ENCODE results near the gene SH3D21. TPM values are rescaled to one million over a fixed set of nuclear protein-coding genes. Genes with fewer than 3 reads are reported as not detected.

SH3D21 gene
- total and polyA plus RNA-seq, 8 donors: 0.41 to 2.6 (median 0.85) TPM

GRCh38 chr1:36345353-36345752 is 39.2 kb downstream of the SH3D21 start:
- DNase-seq (peak in 1 of 6 donors; percentile 27), ATAC-seq (no peak), FAIRE-seq (no peak)
- Histone ChIP-seq H3K4me1 (no peaks in the 10 kb centered on the region), H3K9me3 (no peaks in the 10 kb centered on the region), H3K36me3 (peaks cover 7 to 53% (median 17%) of the 10 kb centered on the region in 3 donors), H3K27me3 (no peaks in the 10 kb centered on the region), H3K4me3 (no peak overlapping the region), H3K27ac (no peak overlapping the region)
- no peak for TF ChIP-seq CTCF (IDR thresholded peaks at IDR 0.05)
- 90 to 96% methylated on average over 7 of the region's 7 CpGs for WGBS, 2 donors
- intact Hi-C loops (cut with DNase I): loop anchor here in 1 of 3 donors (10.0 kb wide), 1 partner anchor 69 kb away; no protein-coding TSS in a partner anchor

- Histone ChIP-seq H3K4me3 (no peak overlapping the region), H3K36me3 (peaks cover 7 to 53% (median 17%) of the 10 kb centered on the region in 3 donors), H3K9me3 (no peaks in the 10 kb centered on the region), H3K4me1 (no peaks in the 10 kb centered on the region), H3K27me3 (no peaks in the 10 kb centered on the region), H3K27ac (no peak overlapping the region)
- TF ChIP-seq CTCF (IDR thresholded peaks at IDR 0.05): no peak
- DNase-seq (peak in 1 of 6 donors; percentile 32), ATAC-seq (no peak), FAIRE-seq (no peak)
- 92 to 93% methylated on average over 8 of the region's 8 CpGs for WGBS, 2 donors
- intact Hi-C loops (cut with DNase I): loop anchor here in 1 of 3 donors (10.0 kb wide), 1 partner anchor 68 kb away; no protein-coding TSS in a partner anchor
These were observed 40.7 kb downstream of the SH3D21 start for GRCh38 chr1:36346741-36347370.

GRCh38 chr1:36349241-36349671 is 43.1 kb downstream of the SH3D21 start:
- no peaks in the 10 kb centered on the region for H3K4me1 ChIP-seq
- H3K27ac ChIP-seq: peak overlapping the region in 1 of 4 donors; percentile 22
- intact Hi-C loops (cut with DNase I): loop anchor here in 1 of 3 donors (10.0 kb wide), 1 partner anchor 66 kb away; no protein-coding TSS in a partner anchor
- FAIRE-seq: no peak
- H3K9me3 ChIP-seq: no peaks in the 10 kb centered on the region
- no peaks in the 10 kb centered on the region for H3K27me3 ChIP-seq
- WGBS, 2 donors: 64 to 68% methylated on average over 7 of the region's 7 CpGs
- H3K36me3 ChIP-seq: peaks cover 12 to 45% (median 21%) of the 10 kb centered on the region in 3 donors
- no peak for TF ChIP-seq CTCF (IDR thresholded peaks at IDR 0.05)
- no peak for ATAC-seq
- H3K4me3 ChIP-seq: no peak overlapping the region
- peak in 1 of 6 donors; percentile 27 for DNase-seq

GRCh38 chr1:36349839-36350238 is 43.7 kb downstream of the SH3D21 start:
- WGBS, 2 donors: 84 to 88% methylated on average over 15 to 16 of the region's 16 CpGs
- no peak overlapping the region for H3K4me3 ChIP-seq
- H3K9me3 ChIP-seq: no peaks in the 10 kb centered on the region
- ATAC-seq (peak in 2 of 4 donors; percentile 9 to 15), DNase-seq (no peak), FAIRE-seq (no peak)
- peak overlapping the region in 1 of 4 donors; percentile 22 for H3K27ac ChIP-seq
- no peaks in the 10 kb centered on the region for H3K27me3 ChIP-seq
- H3K36me3 ChIP-seq: peaks cover 13 to 51% (median 19%) of the 10 kb centered on the region in 3 donors
- intact Hi-C loops (cut with DNase I): loop anchor here in 1 of 3 donors (10.0 kb wide), 1 partner anchor 65 kb away; no protein-coding TSS in a partner anchor
- no peaks in the 10 kb centered on the region for H3K4me1 ChIP-seq
- no peak for TF ChIP-seq CTCF (IDR thresholded peaks at IDR 0.05)
